ENCODE data around the gene PNKD. TPM values are rescaled to one million over a fixed set of nuclear protein-coding genes. Genes with fewer than 3 reads are reported as not detected.

Gene PNKD
- total RNA-seq, 1 donor = 26.8 TPM

- no peak for TF ChIP-seq CTCF (IDR thresholded peaks at IDR 0.05; ENCODE audit: insufficient read depth, low read depth, low read length)
- DNase-seq (ENCODE audit: low read depth) = peak; percentile 65
- no peak overlapping the region for H3K4me3 ChIP-seq (ENCODE audit: low read depth, low read length)
These were observed 104.5 kb downstream of the PNKD start for GRCh38 chr2:218374795-218375194.

GRCh38 chr2:218375212-218375611 lies 104.9 kb downstream of the PNKD start:
- peak; percentile 98 for DNase-seq (ENCODE audit: low read depth)
- H3K4me3 ChIP-seq (ENCODE audit: low read depth, low read length) = no peak overlapping the region
- TF ChIP-seq CTCF (IDR thresholded peaks at IDR 0.05; ENCODE audit: insufficient read depth, low read depth, low read length) = no peak

GRCh38 chr2:218378053-218378452 lies 107.7 kb downstream of the PNKD start:
- TF ChIP-seq CTCF (IDR thresholded peaks at IDR 0.05; ENCODE audit: insufficient read depth, low read depth, low read length) = no peak
- H3K4me3 ChIP-seq (ENCODE audit: low read depth, low read length) = no peak overlapping the region
- no peak for DNase-seq (ENCODE audit: low read depth)

GRCh38 chr2:218381916-218382366 lies 111.6 kb downstream of the PNKD start, which contains the start of gene SLC11A1:
SLC11A1 (plus strand) TSS chr2:218382273; CDS start chr2:218382369, 96 bp downstream.
- H3K4me3 ChIP-seq (ENCODE audit: low read depth, low read length) = no peak within 1 kb of the TSS
- TF ChIP-seq CTCF (IDR thresholded peaks at IDR 0.05; ENCODE audit: insufficient read depth, low read depth, low read length) = no peak
- DNase-seq (ENCODE audit: low read depth) = no peak

- DNase-seq (ENCODE audit: low read depth) = no peak
- no peak for TF ChIP-seq CTCF (IDR thresholded peaks at IDR 0.05; ENCODE audit: insufficient read depth, low read depth, low read length)
- no peak overlapping the region for H3K4me3 ChIP-seq (ENCODE audit: low read depth, low read length)
These were observed 112.5 kb downstream of the PNKD start for GRCh38 chr2:218382785-218383184.

- H3K4me3 ChIP-seq (ENCODE audit: low read depth, low read length) = no peak overlapping the region
- TF ChIP-seq CTCF (IDR thresholded peaks at IDR 0.05; ENCODE audit: insufficient read depth, low read depth, low read length) = no peak
- DNase-seq (ENCODE audit: low read depth) = no peak
These were observed 113.7 kb downstream of the PNKD start for GRCh38 chr2:218383892-218384519.

- DNase-seq (ENCODE audit: low read depth) = no peak
- no peak for TF ChIP-seq CTCF (IDR thresholded peaks at IDR 0.05; ENCODE audit: insufficient read depth, low read depth, low read length)
- H3K4me3 ChIP-seq (ENCODE audit: low read depth, low read length) = no peak overlapping the region
These were observed 114.7 kb downstream of the PNKD start for GRCh38 chr2:218384975-218385374.

Measured in fibroblast of villous mesenchyme (primary cell).